Stimulated activated CD4-positive, alpha-beta T cell treated with anti-CD3 and anti-CD28 coated beads, Interleukin-1b, Interleukin-23, amount 100 ng/mL, for 24 hours (primary cell): ENCODE data around the gene RILP.

Source experiments
- DNase-seq, 4 experiments: peaks; one replicate each; pipeline ENCODE4 v3.0.0-alpha.2; 2020; ENCODE audit warnings: low read depth in 4 of 4, low spot score in 1 of 4

Gene RILP

GRCh38 chr17:1629504-1630310 is 20.0 kb downstream of the RILP start:
- peak; percentile 45 to 77 (median 64) for DNase-seq

GRCh38 chr17:1628856-1629503 is 20.7 kb downstream of the RILP start:
- peak; percentile 64 to 87 (median 74) for DNase-seq

- DNase-seq: peak; percentile 43 to 73 (median 60)
Measured at GRCh38 chr17:1627982-1628855, 21.4 kb downstream of the RILP start, which contains the start of gene SLC43A2. Gene SLC43A2, minus strand, starts transcription at chr17:1628834. Its CDS starts 960 bp downstream, at chr17:1627874.

GRCh38 chr17:1627182-1627981 is 22.3 kb downstream of the RILP start:
- DNase-seq: no peak

GRCh38 chr17:1626333-1626732 is 23.3 kb downstream of the RILP start:
- DNase-seq: no peak

GRCh38 chr17:1625581-1625980 is 24.1 kb downstream of the RILP start:
- no peak for DNase-seq

- DNase-seq: no peak
Measured at GRCh38 chr17:1625053-1625452, 24.6 kb downstream of the RILP start.

- DNase-seq: no peak
Measured at GRCh38 chr17:1624650-1625049, 25.0 kb downstream of the RILP start.

- no peak for DNase-seq
Measured at GRCh38 chr17:1623057-1623630, 26.5 kb downstream of the RILP start.

- no peak for DNase-seq
Measured at GRCh38 chr17:1621273-1621954, 28.3 kb downstream of the RILP start.

- no peak for DNase-seq
Measured at GRCh38 chr17:1620486-1620885, 29.2 kb downstream of the RILP start.

GRCh38 chr17:1617620-1618174 is 32.0 kb downstream of the RILP start:
- no peak for DNase-seq

- DNase-seq: no peak
Measured at GRCh38 chr17:1616101-1616500, 33.6 kb downstream of the RILP start.

- no peak for DNase-seq
Measured at GRCh38 chr17:1612400-1612799, 37.3 kb downstream of the RILP start.

GRCh38 chr17:1611715-1612114 is 38.0 kb downstream of the RILP start:
- no peak for DNase-seq

- DNase-seq: no peak
Measured at GRCh38 chr17:1608676-1609075, 41.0 kb downstream of the RILP start.

- DNase-seq: no peak
Measured at GRCh38 chr17:1607971-1608320, 41.7 kb downstream of the RILP start.

GRCh38 chr17:1606352-1606985 is 43.2 kb downstream of the RILP start:
- no peak for DNase-seq

- no peak for DNase-seq
Measured at GRCh38 chr17:1605681-1606351, 43.9 kb downstream of the RILP start.
